Measurements from ENCODE around the gene USP21.

USP21 gene

DNA sequence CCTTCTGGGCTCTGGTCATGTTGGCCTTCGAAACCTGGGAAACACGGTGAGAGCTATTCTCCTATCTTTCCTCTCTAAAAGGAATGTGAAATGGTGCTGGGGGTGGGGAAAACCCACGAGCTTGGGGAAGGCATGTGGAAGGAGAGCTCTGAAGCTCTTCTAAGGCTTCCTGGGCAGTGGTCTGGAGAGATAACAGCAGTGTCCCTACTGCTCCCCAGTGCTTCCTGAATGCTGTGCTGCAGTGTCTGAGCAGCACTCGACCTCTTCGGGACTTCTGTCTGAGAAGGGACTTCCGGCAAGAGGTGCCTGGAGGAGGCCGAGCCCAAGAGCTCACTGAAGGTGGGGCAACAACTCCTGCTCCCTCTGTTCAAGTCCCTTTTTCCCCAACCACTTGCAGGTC lies 2.8 kb downstream of the USP21 start:
- Histone ChIP-seq H3K27me3 (no peaks in the 10 kb centered on the region), H3K4me3 (no peak overlapping the region), H3K4me1 (peaks cover 0 to 47% (median 34%) of the 10 kb centered on the region in 4 donors), H3K36me3 (peaks cover 0 to 56% (median 17%) of the 10 kb centered on the region in 3 donors), H3K27ac (no peak overlapping the region), H3K9me3 (no peaks in the 10 kb centered on the region)
- intact Hi-C loops (cut with DNase I; ENCODE audit: low total_unique reads), result no loop called here
- peak in 1 of 2 donors; percentile 45 for DNase-seq
- TF ChIP-seq, protein P1, sequence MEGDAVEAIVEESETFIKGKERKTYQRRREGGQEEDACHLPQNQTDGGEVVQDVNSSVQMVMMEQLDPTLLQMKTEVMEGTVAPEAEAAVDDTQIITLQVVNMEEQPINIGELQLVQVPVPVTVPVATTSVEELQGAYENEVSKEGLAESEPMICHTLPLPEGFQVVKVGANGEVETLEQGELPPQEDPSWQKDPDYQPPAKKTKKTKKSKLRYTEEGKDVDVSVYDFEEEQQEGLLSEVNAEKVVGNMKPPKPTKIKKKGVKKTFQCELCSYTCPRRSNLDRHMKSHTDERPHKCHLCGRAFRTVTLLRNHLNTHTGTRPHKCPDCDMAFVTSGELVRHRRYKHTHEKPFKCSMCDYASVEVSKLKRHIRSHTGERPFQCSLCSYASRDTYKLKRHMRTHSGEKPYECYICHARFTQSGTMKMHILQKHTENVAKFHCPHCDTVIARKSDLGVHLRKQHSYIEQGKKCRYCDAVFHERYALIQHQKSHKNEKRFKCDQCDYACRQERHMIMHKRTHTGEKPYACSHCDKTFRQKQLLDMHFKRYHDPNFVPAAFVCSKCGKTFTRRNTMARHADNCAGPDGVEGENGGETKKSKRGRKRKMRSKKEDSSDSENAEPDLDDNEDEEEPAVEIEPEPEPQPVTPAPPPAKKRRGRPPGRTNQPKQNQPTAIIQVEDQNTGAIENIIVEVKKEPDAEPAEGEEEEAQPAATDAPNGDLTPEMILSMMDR (IDR thresholded peaks at IDR 0.05), result no peak

DNA sequence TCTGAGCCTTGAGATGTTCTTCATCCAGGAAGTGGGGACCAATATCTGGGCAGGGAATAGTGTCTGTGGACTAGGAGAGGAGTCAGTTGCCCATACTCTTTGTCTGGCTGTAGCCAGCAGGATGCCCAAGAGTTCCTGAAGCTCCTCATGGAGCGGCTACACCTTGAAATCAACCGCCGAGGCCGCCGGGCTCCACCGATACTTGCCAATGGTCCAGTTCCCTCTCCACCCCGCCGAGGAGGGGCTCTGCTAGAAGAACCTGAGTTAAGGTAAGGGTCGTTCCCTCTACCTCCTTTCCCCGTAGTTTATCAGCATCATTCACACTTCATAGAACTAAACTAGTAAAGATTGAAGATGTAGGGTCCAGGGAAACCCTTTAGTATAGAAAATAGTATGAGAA lies 3.5 kb downstream of the USP21 start:
- H3K4me1 ChIP-seq, result peaks cover 0 to 51% (median 40%) of the 10 kb centered on the region in 4 donors
- H3K27me3 ChIP-seq, result no peaks in the 10 kb centered on the region
- H3K27ac ChIP-seq, result no peak overlapping the region
- intact Hi-C loops (cut with DNase I; ENCODE audit: low total_unique reads), result no loop called here
- H3K9me3 ChIP-seq, result no peaks in the 10 kb centered on the region
- peaks cover 0 to 48% (median 15%) of the 10 kb centered on the region in 3 donors for H3K36me3 ChIP-seq
- TF ChIP-seq, protein P1 (IDR thresholded peaks at IDR 0.05), result no peak
- H3K4me3 ChIP-seq, result no peak overlapping the region
- peak in 1 of 2 donors; percentile 60 for DNase-seq

DNA sequence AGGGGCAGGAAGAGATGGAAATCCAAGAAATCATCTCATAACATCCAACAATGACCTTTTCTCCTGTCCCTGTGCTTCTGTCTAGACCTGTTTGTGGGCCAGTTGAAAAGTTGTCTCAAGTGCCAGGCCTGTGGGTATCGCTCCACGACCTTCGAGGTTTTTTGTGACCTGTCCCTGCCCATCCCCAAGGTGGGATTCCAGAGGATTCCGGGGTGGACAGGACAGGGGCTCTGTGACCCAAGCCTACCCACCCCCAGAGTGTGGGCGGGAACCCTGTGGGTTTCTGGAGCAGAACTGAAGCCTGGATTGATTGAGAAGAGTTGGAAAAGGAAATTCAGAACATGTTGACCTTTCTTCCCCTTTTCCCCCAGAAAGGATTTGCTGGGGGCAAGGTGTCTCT lies 4.5 kb downstream of the USP21 start:
- no peak overlapping the region for H3K27ac ChIP-seq
- intact Hi-C loops (cut with DNase I; ENCODE audit: low total_unique reads), result no loop called here
- TF ChIP-seq, protein P1 (IDR thresholded peaks at IDR 0.05), result no peak
- peaks cover 0 to 49% (median 40%) of the 10 kb centered on the region in 4 donors for H3K4me1 ChIP-seq
- H3K36me3 ChIP-seq, result peaks cover 0 to 45% (median 15%) of the 10 kb centered on the region in 3 donors
- no peaks in the 10 kb centered on the region for H3K9me3 ChIP-seq
- DNase-seq, result no peak
- H3K4me3 ChIP-seq, result no peak overlapping the region
- no peaks in the 10 kb centered on the region for H3K27me3 ChIP-seq

DNA sequence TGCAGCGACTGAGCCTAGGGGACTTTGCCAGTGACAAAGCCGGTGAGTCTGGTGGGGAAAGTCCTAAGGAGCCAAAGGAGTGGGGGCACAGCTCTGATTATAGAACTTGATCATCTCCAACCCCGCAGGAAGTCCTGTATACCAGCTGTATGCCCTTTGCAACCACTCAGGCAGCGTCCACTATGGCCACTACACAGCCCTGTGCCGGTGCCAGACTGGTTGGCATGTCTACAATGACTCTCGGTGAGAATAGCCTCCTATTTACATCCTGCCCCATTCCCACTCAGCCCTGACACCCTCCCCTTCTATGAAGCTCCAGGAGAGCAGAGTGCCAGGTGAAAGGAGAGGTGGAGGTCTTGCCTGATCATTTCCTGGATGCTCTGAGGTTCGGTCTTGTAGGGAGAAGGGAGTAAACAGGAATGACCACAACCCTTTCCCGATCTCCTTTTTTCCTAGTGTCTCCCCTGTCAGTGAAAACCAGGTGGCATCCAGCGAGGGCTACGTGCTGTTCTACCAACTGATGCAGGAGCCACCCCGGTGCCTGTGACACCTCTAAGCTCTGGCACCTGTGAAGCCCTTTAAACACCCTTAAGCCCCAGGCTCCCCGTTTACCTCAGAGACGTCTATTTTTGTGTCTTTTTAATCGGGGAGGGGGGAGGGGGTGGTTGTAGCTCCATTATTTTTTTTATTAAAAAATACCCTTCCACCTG lies 5.8 kb downstream of the USP21 start:
- peaks cover 0 to 57% (median 23%) of the 10 kb centered on the region in 3 donors for H3K36me3 ChIP-seq
- TF ChIP-seq, protein P1 (IDR thresholded peaks at IDR 0.05), result no peak
- no peaks in the 10 kb centered on the region for H3K27me3 ChIP-seq
- DNase-seq, result no peak
- peaks cover 0 to 42% (median 36%) of the 10 kb centered on the region in 4 donors for H3K4me1 ChIP-seq
- no peaks in the 10 kb centered on the region for H3K9me3 ChIP-seq
- intact Hi-C loops (cut with DNase I; ENCODE audit: low total_unique reads), result no loop called here
- H3K4me3 ChIP-seq, result peak overlapping the region; percentile 75 to 82
- peak overlapping the region; percentile 93 to 95 for H3K27ac ChIP-seq

DNA sequence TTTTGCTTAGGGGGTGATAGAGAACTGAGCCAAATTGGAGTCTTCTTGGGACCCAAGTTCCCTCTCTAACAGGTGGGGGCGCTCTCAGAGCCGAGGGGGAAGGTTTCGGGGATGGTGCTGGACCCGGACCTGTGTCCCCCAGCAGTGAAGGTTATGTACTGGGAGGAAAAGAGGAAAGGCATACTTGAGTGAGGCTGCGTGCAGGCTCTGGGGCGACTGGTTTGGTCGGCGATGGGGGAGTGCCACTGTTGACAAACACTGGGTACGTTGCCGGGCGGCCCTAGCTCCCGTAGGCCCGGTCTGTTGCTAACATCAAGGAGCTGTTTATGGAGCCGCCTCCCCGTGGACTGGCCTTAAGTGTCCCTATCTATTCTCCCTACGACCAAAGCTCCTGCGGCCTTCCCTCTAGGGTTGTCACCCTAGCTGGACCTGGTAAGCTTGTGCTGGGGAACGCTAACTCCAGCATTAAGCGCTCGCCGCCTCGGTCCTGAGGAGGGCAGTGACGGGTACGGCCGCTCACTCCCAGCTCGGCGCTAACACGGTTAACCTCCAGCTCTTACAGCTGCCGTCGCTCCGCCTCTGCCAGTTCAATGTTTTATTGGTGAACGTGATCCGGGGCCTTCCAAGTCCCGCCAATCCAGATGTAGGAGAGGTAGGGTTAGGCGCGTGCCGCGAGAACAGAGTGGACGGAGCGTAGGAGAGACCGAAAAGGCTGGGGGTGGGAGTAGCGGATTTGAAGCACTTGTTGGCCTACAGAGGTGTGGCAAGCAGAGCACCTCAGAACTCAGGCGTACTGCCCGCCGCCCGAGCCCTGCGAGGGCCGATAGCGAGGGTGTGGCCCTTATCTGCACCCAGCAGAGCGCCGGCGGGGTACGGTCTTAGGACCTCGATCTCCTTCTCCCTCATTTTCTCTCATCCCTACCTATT lies 6.7 kb downstream of the USP21 start, which contains the start of gene PPOX:
PPOX (plus strand) TSS at position 685 of the 927 bp plus-strand sequence. CDS start 422 bp downstream, outside the sequence.
- no peaks in the 10 kb centered on the region for H3K9me3 ChIP-seq
- TF ChIP-seq, protein P1 (IDR thresholded peaks at IDR 0.05), result peak; percentile 24 to 29
- H3K4me3 ChIP-seq, result peak within 1 kb of the TSS; percentile 75 to 82
- peak; percentile 98 to 99 for DNase-seq
- intact Hi-C loops (cut with DNase I; ENCODE audit: low total_unique reads), result no loop called here
- H3K36me3 ChIP-seq, result peaks cover 0 to 67% (median 28%) of the 10 kb centered on the region in 3 donors
- no peaks in the 10 kb centered on the region for H3K27me3 ChIP-seq
- H3K4me1 ChIP-seq, result peaks cover 0 to 33% (median 27%) of the 10 kb centered on the region in 4 donors
- H3K27ac ChIP-seq, result peak within 1 kb of the TSS; percentile 93 to 95
